Testis (tissue), 3 donors: ENCODE measurements around the gene ANO3. TPM values are rescaled to one million over a fixed set of nuclear protein-coding genes. Genes with fewer than 3 reads are reported as not detected.
A peak's percentile ranks its signal among the peaks of the same experiment; 100 is the strongest.
"Not testable (repeated sequence)": the region's sequence is repeated elsewhere in the genome, so short reads cannot be mapped to it uniquely, and the experiment has no call there.

Experiments
- DNase-seq: peaks from one replicate; pipeline ENCODE4 v3.0.0-alpha.2; 2019
- H3K27ac ChIP-seq, 2 donors: fragments of 200-600 bp; sonication (generic); one replicate each; pipeline ENCODE4 v1.5.1; 2019
- H3K27me3 ChIP-seq: fragments of 200-600 bp; sonication (generic); one replicate; pipeline ENCODE4 v1.5.1; 2019
- H3K36me3 ChIP-seq: fragments of 200-600 bp; sonication (generic); one replicate; pipeline ENCODE4 v1.5.1; 2017; ENCODE audit warnings: low read depth; ENCODE audit errors: missing control alignments
- H3K4me1 ChIP-seq: fragments of 200-600 bp; sonication (generic); one replicate; pipeline ENCODE4 v1.5.1; 2019
- H3K4me3 ChIP-seq, 2 donors: fragments of 200-600 bp; sonication (generic); one replicate each; pipeline ENCODE4 v1.5.1; 2017 to 2019
- H3K9me3 ChIP-seq: fragments of 200-600 bp; sonication (generic); one replicate; pipeline ENCODE4 v1.5.1; 2017
- CTCF ChIP-seq, 3 experiments: fragments of 450-650 bp in 2 of 3; fragments of 200-600 bp in 1 of 3; sonication (generic) in 1 of 3; IDR thresholded peaks; one replicate each; pipeline ENCODE4 v1.5.1; 2016 to 2019; ENCODE audit warnings: antibody characterized with exemption in 3 of 3, mild to moderate bottlenecking in 2 of 3, moderate library complexity in 1 of 3
- POLR2A ChIP-seq: fragments of 450-650 bp; IDR thresholded peaks from one replicate; pipeline ENCODE4 v1.6.1; 2017; ENCODE audit warnings: antibody characterized with exemption, mild to moderate bottlenecking, moderate library complexity
- WGBS, 2 donors: methylation state at CpG; one replicate each; pipeline ENCODE4 v1.1.5; 2018; 5-methylcytosine and 5-hydroxymethylcytosine counted together
- intact Hi-C: fragments of 100-400 bp; cut with DNase I; formaldehyde crosslinking; loops from one replicate; pipeline ENCODE4 v1.15.1; 2023; ENCODE audit warnings: low total_unique reads
- polyA plus RNA-seq: library from polyadenylated mRNA; stranded (reverse); fragments of 350-450 nt; fragmentation: Illumina TruSeq; extraction: RNeasy Lipid Tissue Mini Kit (QIAGEN cat#74804); gene quantifications from one replicate; pipeline ENCODE4 v1.2.3, GENCODE V29; 2014; ENCODE audit warnings: low read depth, low replicate concordance; ENCODE audit not compliant: insufficient read depth
- total RNA-seq, 2 donors: library from RNA; depleted of rRNA; stranded (reverse); fragments of >200 nt; gene quantifications; one replicate each; pipeline ENCODE4 v1.2.3, GENCODE V29; 2016

The ANO3 gene
- total and polyA plus RNA-seq, 3 donors from 2014 or later = 1.9 to 2.4 (median 2.2) TPM

GRCh38 chr11:26287067-26287518 is 44.8 kb upstream of the ANO3 start:
- H3K27ac ChIP-seq = no peak overlapping the region
- no peak for DNase-seq
- no peaks in the 10 kb centered on the region for H3K4me1 ChIP-seq
- intact Hi-C loops = no loop called here
- WGBS, 2 donors = 78 to 79% methylated on average over 5 of the region's 5 CpGs
- no peaks in the 10 kb centered on the region for H3K9me3 ChIP-seq
- TF ChIP-seq POLR2A = no peak
- no peak for TF ChIP-seq CTCF (IDR thresholded peaks at IDR 0.05)
- no peak overlapping the region for H3K4me3 ChIP-seq
- H3K27me3 ChIP-seq = no peaks in the 10 kb centered on the region
- H3K36me3 ChIP-seq = no peaks in the 10 kb centered on the region

GRCh38 chr11:26297189-26297975 is 34.5 kb upstream of the ANO3 start:
- no peak for DNase-seq
- WGBS, 2 donors = 36 to 38% methylated on average over 4 of the region's 4 CpGs

GRCh38 chr11:26316372-26316771 is 15.6 kb upstream of the ANO3 start:
- DNase-seq, H3K27me3 ChIP-seq, H3K4me1 ChIP-seq, H3K27ac ChIP-seq, intact Hi-C loops, H3K4me3 ChIP-seq, H3K9me3 ChIP-seq, H3K36me3 ChIP-seq: not testable (repeated sequence)
- 65 to 72% methylated on average over 5 of the region's 5 CpGs for WGBS, 2 donors

More at GRCh38 chr11:26297189-26297975, 34.5 kb upstream of the ANO3 start:
- no peaks in the 10 kb centered on the region for H3K36me3 ChIP-seq
- intact Hi-C loops = no loop called here
- no peaks in the 10 kb centered on the region for H3K4me1 ChIP-seq
- no peaks in the 10 kb centered on the region for H3K9me3 ChIP-seq
- no peak overlapping the region for H3K27ac ChIP-seq
- H3K4me3 ChIP-seq = no peak overlapping the region
- H3K27me3 ChIP-seq = no peaks in the 10 kb centered on the region
- no peak for TF ChIP-seq POLR2A
- TF ChIP-seq CTCF (IDR thresholded peaks at IDR 0.05) = peak in 2 of 3 experiments; percentile 39 to 54

- 42 to 47% methylated on average over 2 of the region's 2 CpGs for WGBS, 2 donors
- Histone ChIP-seq H3K27ac (no peak overlapping the region), H3K9me3 (no peaks in the 10 kb centered on the region), H3K36me3 (no peaks in the 10 kb centered on the region), H3K27me3 (no peaks in the 10 kb centered on the region), H3K4me3 (no peak overlapping the region), H3K4me1 (no peaks in the 10 kb centered on the region)
- intact Hi-C loops = no loop called here
- no peak for DNase-seq
- TF ChIP-seq POLR2A (no peak), CTCF (IDR thresholded peaks at IDR 0.05) (no peak)
These were observed 12.0 kb upstream of the ANO3 start for GRCh38 chr11:26319906-26320305.

GRCh38 chr11:26321516-26321915 is 10.4 kb upstream of the ANO3 start:
- Histone ChIP-seq H3K27ac (no peak overlapping the region), H3K36me3 (no peaks in the 10 kb centered on the region), H3K27me3 (no peaks in the 10 kb centered on the region), H3K4me3 (no peak overlapping the region), H3K9me3 (no peaks in the 10 kb centered on the region), H3K4me1 (no peaks in the 10 kb centered on the region)
- DNase-seq = no peak
- TF ChIP-seq POLR2A (no peak), CTCF (IDR thresholded peaks at IDR 0.05) (no peak)
- intact Hi-C loops = no loop called here
